Left colon (tissue), 2 donors: ENCODE data around the gene CUEDC1. TPM values are rescaled to one million over a fixed set of nuclear protein-coding genes. Genes with fewer than 3 reads are reported as not detected.
"Not testable (repeated sequence)": the region's sequence is repeated elsewhere in the genome, so short reads cannot be mapped to it uniquely, and the experiment has no call there.

Experiments
- ATAC-seq: fragments of 200-7000 bp; cut with Tn5 transposase; one replicate; pipeline ENCODE4 v1.9.1; 2020; ENCODE audit warnings: mild to moderate bottlenecking, moderate library complexity
- DNase-seq, 2 donors: peaks; one replicate each; pipeline ENCODE4 v3.0.0-alpha.2; 2020
- intact Hi-C, 2 donors: fragments of 100-400 bp; cut with DNase I in 1 of 2; cut with micrococcal nuclease in 1 of 2; formaldehyde crosslinking; loops; one replicate each; pipeline versions ENCODE4 v1.11.2 to v1.14.0; 2022; cut with DNase I, micrococcal nuclease
- total RNA-seq, 2 donors: library from RNA; stranded (reverse); fragmentation: NEBNext Ultra II Directional; extraction: Animal tissue kit (Norgen Biotek cat#: 25700); gene quantifications; one replicate each; pipeline ENCODE4 v1.2.1, GENCODE V29; 2021
- donor health status: DM: no; HTN: no; CAD: no.
- donor health status: DM: yes; HTN: yes; CAD: no.

Gene CUEDC1
- total RNA-seq, 2 donors from 2014 or later = 16.5 to 29.6 TPM

DNA sequence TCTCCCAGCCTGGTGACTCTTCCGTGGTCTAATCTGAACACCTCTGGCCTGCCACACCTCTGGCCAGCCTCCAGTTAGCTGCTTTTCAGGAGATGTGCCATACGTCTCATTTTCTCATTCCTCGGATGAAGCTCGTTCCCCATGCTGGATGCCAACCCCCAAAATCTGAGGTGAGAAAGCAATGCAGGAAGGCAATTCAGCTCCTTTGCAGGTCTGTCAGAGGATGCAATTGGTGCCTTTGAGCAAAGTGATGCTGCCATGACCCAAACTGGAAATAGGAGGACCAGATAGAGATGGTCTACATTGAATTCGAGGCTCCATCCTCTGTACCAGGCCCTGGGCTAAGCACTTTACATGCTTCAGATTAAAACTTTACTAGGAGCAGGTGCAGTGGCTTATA, 11.0 kb upstream of the CUEDC1 start:
- DNase-seq = no peak
- intact Hi-C loops = no loop called here
- ATAC-seq = no peak

DNA sequence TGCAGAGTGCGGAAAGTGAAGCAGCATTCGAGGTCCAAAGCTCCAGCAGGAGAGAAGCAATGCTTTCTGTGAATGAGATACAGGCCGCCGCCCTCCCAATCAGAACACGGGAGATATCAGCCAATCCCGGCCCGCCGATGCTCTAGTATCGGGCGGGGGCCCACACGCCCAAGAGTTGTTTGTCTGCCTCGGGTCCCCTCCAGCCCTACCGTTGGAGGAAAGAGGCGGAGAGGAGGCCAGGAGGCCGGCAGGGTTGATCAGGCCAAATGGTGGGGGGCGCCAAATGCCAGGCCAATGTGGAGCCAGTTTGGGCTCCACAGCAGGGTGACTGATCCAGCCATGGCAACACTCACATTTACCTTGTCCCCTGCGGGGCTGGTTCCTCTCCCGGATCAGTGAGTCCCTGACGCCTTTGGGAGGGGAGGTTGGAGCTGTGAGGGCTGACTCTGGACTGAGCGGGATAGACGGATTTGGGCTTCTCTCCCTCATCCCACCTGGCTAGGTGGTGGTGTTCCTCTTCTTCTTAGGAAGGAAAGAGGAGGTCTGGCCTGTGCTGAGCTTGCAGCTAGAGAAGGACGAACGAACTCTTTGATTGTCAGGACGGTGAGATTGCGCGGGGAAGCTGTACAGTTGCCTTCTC, 10.4 kb upstream of the CUEDC1 start:
- intact Hi-C loops = no loop called here
- no peak for ATAC-seq
- no peak for DNase-seq

DNA sequence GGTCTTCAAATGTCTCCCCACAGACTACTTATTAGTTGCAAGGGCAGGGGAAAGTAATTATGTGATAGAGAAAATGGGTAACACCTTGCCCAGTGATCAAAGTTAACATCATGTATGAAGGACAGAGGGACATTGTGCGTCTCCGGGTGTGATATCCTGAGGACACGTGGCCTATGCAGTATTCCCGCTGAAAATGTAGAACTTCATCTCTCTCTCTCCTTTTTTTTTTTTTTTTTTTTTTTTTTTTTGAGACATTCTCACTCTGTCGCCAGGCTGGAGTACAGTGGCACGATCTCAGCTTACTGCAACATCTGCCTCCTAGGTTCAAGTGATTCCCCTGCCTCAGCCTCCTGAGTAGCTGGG, 7.9 kb upstream of the CUEDC1 start:
- ATAC-seq (no peak), DNase-seq (no peak)
- intact Hi-C loops = no loop called here

DNA sequence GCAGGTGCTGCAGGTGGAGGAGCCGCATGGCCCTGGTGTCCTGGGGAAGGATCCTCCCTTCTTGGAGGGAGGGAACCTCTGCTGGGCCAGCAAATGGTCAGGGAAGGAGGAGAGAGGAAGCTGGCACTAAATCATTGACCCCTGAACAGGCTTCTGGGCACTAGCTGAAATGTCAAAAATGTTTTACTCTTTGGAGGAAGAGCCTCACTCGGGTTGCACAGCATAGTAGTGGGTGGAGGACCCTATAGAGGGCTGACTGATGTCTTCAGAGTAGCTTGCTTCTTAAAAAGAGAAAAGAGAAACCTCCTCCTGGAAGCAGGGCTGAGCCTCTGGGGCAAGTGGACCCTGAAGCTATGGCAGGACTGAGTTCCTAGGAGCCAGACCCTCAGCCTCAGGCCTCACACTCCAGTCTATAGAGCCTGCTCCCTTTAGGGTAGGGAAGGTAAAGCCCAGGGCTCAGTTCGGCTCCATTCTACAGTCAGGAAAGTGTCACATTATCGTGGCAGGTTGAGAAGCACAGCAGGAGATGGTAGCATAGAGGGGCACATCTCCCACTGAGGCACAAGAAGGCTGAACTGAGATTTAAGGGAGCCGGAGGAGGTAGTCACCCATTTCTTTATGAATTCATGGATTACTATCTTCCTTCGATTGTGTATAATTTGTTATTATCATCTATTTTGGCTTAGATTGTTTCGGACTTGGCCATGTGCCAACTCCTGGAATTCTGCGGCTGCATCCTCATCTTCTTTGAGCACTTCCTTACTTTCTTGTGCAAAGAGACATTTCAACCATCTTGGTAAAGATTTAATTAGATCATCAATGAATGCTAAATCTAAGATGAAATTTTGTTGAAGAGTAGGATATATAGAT, 7.3 kb upstream of the CUEDC1 start:
- DNase-seq (no peak), ATAC-seq (no peak)
- intact Hi-C loops = no loop called here

DNA sequence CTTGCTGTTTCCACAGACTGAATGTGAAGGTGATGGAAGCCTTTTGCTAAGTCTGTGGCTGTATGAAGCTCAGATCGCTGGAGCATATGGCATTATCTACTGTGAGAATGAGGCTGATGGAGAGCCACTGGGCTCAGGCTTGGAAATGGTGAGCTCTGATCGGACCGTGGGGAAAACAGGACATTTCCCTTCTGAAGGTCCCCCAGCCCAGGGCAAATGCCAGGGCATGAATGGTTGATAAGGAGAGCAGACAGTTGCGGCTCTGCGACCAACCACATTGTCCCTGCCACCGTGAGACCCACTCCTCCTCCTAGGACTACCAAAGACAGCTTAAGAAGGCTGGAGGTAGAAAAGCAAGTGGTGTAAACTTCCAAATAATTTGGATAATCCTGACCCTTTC, 4.7 kb upstream of the CUEDC1 start:
- DNase-seq (no peak), ATAC-seq (no peak)
- intact Hi-C loops = no loop called here

DNA sequence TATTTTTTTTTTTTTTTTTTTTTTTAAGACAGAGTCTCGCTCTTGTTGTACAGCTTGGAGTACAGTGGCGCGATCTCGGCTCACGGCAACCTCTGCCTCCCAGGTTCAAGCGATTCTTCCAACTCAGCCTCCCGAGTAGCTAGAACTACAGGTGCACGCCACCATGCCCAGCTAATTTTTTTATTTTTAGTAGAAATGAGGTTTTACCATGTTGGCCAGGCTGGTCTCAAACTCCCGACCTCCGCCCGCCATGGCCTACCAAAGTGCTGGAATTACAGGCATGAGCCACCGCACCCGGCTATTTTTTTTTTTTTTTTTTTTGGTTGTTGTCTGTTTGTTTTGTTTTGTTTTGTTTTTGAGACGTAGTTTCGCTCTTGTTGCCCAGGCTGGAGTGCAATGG, 3.2 kb upstream of the CUEDC1 start:
- ATAC-seq, intact Hi-C loops, DNase-seq: not testable (repeated sequence)

DNA sequence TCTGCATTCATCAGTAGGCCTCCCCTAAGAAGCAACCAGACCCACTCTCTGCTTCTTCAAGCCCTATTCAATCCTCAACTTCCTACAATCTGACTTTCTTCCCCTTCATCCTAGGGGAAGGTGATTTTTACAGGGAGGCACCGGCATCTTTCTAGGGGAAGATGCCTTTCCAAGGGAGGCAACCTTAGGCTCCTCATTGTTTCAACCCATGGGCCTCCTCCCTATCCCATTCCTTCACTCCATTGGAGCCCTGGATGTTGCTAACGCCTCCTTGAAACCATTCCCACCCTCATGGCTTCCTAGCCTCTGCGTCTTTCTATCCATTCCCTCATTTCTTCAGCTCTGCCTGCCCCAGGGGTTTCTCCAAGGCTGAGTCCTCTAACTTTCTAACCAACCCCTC, 2.7 kb upstream of the CUEDC1 start:
- no peak for ATAC-seq
- intact Hi-C loops = no loop called here

DNA sequence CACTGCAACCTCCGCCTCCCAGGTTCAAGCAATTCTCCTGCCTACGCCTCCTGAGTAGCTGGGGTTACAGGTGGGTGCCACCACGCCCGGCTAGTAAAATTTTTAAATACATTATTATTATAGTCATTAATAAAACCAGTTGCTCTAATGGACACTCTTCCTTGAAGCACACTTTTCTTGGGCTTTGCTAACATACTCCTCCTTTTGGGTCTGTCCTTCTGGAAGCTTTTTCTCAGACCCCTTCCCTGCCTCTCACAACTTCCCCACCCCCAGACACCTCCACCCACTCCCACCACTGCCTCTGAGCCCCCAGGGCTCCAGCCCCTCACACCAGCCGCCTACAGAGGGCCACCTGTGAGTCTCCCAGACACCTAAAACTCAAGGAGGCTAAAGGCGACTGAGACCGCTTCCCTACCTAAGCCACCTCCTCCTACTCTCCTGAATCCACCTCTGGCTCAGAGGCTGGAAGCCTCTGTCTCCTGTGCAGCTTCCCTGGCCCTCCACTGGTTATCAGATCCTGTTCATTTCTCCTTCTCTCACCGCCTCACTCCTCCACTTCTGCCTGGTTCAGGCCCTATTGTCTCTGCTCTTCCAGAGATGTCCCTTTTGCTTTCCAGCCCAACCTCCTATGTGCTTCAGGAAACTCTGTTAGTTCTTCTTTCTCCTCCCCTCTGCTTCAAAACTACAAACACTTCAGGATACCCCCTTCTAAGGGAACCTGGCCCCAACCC, 2.1 kb upstream of the CUEDC1 start:
- intact Hi-C loops = no loop called here
- DNase-seq = no peak
- ATAC-seq = no peak

More for the DNA sequence above, 2.7 kb upstream of the CUEDC1 start:
- no peak for DNase-seq

DNA sequence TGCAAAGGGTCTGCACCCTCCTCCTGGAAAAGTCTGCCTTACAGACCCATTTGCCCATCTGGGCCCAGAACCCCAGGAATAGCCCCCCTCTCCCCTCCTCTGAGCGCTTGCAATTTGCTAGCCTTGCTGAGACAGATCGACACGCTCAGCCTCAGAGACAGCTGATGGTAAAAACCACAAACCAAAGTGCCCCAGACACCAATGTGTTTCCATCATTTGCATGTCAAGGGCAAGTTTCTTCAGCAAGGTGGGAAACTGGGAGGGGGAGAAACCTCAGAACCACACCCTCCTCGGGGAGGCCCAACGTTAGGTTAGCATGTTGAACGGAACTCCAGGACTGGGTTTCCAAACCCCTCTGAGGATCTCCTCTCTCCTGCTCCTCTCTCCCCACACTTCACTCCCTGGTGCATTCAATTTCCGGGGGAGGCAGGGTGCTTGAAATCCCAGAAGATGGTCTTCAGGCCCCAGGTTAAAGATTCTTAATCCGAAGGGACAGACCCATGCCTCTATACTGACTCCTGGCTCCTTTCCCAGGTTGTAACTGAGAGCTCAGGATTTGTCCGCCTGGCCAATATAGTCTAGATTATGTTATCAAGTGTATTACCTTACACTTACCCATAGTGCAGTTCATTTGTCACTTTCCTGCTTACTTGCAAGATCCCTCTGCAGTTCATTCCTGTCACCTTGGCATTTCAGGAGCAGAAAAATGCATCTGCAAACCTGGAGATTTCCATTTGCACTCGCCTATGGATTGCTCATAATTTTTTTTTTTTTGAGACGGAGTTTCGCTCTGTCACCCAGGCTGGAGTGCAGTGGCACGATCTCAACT, 1.3 kb upstream of the CUEDC1 start:
- intact Hi-C loops = no loop called here
- peak; percentile 24 for ATAC-seq

DNA sequence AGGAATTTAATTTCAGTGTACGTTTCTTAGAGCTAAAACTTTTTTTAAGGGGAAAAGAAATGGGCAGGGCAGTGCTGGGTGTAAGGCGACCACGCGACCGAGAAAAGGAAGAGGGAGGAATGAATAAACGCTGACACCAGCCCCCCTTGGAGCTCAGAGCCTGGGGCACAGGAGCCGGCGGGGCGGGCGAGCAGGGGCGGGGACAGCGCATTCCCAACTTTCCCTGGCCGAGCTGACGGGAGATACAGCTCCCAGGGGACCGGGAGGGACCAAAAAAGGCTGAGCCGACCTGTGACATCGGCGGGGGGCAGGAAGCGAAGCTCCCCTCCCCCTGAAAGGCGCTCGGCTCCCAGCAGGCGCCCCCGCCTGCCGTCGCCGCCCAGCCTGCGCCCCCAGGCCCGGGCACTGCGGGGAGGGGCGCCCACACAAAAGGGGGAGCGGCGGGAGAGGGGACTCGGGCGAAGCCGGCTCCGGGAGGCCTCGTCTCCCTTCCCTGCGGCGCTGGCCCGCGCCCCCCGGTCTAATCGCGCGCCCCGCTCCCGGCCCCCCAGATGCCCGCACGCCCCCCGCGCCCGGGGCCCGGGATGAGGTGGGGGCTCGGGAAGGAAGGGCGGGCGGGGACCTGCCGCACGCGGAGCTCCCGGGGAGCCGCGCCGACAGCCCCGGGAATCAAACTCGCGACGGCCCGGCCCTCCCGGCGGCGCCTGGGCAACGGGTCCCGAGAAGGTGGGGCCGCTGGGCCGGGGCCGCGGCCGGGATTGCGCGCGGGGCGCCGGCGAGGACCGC, 622 bp downstream of the CUEDC1 start:
- DNase-seq (peak; percentile 58 to 69), ATAC-seq (peak; percentile 35)
- intact Hi-C loops = loop anchor here in 1 of 2 donors (5.0 kb wide), 1 partner anchor 62 kb away; no protein-coding TSS in a partner anchor

More for the DNA sequence above, 1.3 kb upstream of the CUEDC1 start:
- DNase-seq = no peak

DNA sequence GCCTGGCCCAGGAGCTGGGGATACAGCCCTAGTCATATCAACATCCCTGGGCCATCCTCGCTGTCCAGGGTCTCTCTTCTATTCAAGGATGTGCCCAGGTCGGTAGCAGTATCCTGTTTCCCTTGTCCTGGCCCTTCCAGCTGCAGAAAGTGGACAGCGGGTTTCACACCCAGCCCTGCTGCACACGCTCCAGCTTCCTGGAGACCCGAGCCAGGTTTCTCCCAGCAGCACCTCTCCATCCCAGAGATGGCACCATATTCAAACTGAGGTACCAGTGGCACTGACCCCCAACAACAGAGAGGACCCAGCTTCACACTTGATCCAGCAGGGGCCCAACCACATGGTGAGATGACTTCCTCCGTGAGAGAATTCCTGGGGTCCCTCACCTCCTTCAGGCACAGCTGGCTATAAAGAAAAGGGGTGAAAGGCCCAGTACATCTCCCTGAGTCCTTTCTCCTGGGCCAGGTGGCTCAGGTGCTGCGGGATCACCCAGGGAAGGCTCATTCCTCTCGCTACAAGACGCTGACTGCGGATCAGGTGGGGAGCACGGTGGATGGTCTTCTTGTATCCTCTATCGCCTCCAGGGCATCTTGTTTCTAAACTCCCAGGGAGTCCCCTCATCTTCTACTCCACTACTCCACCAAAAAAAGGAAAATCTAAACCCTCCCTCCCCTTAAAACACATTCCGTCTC, 1.4 kb downstream of the CUEDC1 start:
- ATAC-seq = no peak
- intact Hi-C loops = loop anchor here in 1 of 2 donors (5.0 kb wide), 1 partner anchor 62 kb away; no protein-coding TSS in a partner anchor
- no peak for DNase-seq

DNA sequence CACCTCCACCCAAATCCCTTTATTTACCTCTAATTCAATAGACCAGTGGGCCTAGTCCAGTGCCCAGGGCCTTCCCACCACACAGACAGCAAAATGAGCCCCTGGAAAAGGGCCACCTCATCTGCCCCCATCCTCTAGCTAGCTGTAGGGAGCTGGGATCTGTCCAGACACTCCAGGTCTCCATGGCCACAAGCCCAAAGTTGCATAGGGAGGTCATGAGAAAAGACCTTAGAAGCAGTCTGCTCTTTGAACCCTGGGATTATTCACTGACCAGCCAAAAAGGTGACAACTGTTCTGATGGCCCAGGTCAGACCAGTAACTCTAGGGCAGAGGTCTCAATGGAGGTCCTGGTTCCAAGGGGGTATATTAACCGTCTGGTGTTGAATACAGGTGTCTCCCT, 2.0 kb downstream of the CUEDC1 start:
- ATAC-seq = no peak

DNA sequence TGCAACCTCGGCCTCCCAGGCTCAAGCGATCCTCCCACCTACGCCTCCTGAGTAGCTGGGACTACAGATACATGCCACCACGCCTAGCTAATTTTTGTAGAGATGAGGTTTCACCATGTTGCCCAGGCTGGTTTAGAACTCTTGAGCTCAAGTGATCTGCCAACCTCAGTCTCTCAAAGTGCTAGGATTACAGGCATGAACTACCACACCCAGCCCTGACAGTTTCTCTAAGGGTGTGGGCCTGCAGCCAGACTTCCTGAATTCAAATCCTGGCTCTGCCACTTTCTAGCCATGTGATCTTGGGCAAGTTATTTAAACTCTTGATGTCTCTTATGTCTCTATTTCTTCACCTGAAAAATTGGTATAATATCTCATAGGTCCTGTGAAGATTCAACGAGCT, 5.6 kb downstream of the CUEDC1 start:
- intact Hi-C loops = loop anchor here in 1 of 2 donors (5.0 kb wide), 1 partner anchor 57 kb away; no protein-coding TSS in a partner anchor
- peak; percentile 43 to 58 for DNase-seq
- ATAC-seq = peak; percentile 50

More for the DNA sequence above, 2.0 kb downstream of the CUEDC1 start:
- intact Hi-C loops = loop anchor here in 1 of 2 donors (5.0 kb wide), 1 partner anchor 61 kb away; no protein-coding TSS in a partner anchor
- no peak for DNase-seq

DNA sequence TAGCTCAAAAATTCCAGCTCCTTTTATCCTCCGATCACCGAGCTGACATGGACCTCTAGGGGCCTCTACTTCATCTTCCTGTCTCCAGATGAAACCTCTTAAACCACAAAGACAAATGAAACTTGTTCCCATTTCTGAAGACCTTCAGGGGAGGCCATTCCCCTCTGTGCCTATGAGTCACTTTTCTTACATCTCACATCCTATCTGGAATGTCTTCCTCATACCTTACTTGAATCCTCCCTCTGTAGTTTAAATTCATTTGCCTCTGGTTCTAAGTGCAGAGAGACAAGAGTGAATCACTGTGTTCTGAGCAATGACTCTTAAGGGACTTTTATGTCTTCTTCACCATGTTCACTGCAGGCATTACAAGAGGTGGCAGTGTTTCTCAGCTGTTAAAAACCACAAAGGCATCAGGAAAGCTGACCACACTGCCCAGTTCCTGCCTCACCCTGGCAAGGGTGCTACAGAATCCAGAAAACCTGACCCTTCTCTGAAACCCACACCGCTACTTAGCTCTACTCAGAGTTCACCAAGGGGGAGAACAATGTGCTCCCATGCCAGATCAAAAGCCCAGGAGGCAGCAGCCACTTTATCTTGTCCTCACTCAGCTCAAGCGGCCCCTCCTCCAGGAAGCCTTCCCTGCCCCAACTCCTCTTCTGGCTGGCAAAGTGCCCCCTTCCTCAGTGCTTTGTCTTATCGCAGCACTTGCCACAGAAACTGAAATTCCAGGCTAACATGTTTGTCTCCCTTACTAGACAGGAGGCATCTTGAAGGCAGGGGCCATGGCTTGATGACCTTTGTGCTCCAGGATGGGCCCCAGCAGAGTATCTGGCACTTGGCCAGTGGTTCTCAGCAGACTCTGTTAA, 6.4 kb downstream of the CUEDC1 start:
- DNase-seq = peak in 1 of 2 donors; percentile 31
- intact Hi-C loops = no loop called here
- peak; percentile 33 for ATAC-seq

DNA sequence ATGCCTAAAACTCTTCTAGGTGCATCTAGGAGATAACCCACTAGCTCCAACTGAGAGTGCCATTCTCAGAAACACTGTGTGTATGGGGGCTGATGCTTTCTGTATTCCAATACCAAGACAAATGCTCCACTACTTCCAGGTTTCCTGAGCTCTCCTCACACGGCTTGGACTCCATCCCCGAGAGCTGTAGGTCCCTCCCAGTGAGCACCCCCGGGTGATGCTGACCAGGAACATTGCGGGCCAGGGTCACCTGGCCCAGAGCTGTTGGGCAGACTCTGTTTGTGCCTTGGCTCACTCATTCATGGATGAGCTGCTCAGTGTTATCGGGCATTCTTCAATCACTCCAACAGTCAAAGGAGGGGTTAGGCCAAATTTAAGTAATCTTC, 7.0 kb downstream of the CUEDC1 start:
- DNase-seq (no peak), ATAC-seq (no peak)
- intact Hi-C loops = no loop called here

DNA sequence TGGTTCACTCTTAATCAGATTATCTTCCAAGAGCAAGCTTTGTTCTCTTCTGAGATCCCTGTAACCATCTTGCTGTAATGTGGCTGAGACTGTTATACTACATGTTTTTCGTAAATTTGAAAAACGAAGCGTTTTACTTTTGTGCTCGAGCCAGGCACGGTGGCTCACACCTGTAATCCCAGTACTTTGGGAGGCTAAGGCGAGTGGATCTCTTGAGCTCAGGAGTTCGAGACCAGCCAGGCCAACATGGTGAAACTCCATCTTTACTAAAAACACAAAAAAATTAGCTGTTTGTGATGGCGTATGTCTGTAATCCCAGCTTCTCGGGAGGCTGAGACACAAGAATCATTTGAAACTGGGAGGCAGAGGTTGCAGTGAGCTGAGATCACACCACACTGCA, 7.8 kb downstream of the CUEDC1 start:
- intact Hi-C loops = no loop called here
- DNase-seq (no peak), ATAC-seq (no peak)
